Hepatocyte (in vitro differentiated cells): ENCODE results near the gene F12. TPM values are rescaled to one million over a fixed set of nuclear protein-coding genes. Genes with fewer than 3 reads are reported as not detected.

Source experiments
- DNase-seq: peaks from one replicate; pipeline ENCODE4 v3.0.0-alpha.2; 2016; ENCODE audit warnings: low spot score
- H2AFZ ChIP-seq: fragments of 200-600 bp; sonication (generic); 2 replicates; pipeline ENCODE4 v1.6.0; 2016; ENCODE audit warnings: antibody characterized with exemption, mild to moderate bottlenecking
- H3K27ac ChIP-seq: fragments of 200-600 bp; sonication (generic); 2 replicates; pipeline ENCODE4 v1.5.1; 2016; ENCODE audit warnings: mild to moderate bottlenecking
- H3K27me3 ChIP-seq: fragments of 200-600 bp; sonication (generic); 2 replicates; pipeline ENCODE4 v1.6.1; 2016
- H3K36me3 ChIP-seq: fragments of 200-600 bp; sonication (generic); replicated peaks from 2 replicates; pipeline ENCODE4 v1.5.1; 2016; ENCODE audit warnings: low read depth; ENCODE audit not compliant: insufficient read depth
- H3K4me1 ChIP-seq: fragments of 200-600 bp; sonication (generic); 2 replicates; pipeline ENCODE4 v1.5.1; 2016; ENCODE audit warnings: mild to moderate bottlenecking, moderate library complexity; ENCODE audit not compliant: insufficient read depth
- H3K4me2 ChIP-seq: fragments of 200-600 bp; sonication (generic); 2 replicates; pipeline ENCODE4 v1.6.0; 2016
- H3K4me3 ChIP-seq: fragments of 200-600 bp; sonication (generic); 2 replicates; pipeline ENCODE4 v1.5.1; 2016; ENCODE audit warnings: mild to moderate bottlenecking
- H3K79me2 ChIP-seq: fragments of 200-600 bp; sonication (generic); 2 replicates; pipeline ENCODE4 v1.6.0; 2017; ENCODE audit warnings: mild to moderate bottlenecking
- H3K9me2 ChIP-seq: fragments of 200-600 bp; sonication (generic); replicated peaks from 2 replicates; pipeline ENCODE4 v1.6.0; 2017; ENCODE audit warnings: mild to moderate bottlenecking; ENCODE audit not compliant: insufficient read depth
- H3K9me3 ChIP-seq: fragments of 200-600 bp; sonication (generic); 2 replicates; pipeline ENCODE4 v1.5.1; 2016; ENCODE audit warnings: low read depth, mild to moderate bottlenecking
- H4K20me1 ChIP-seq: fragments of 200-600 bp; sonication (generic); 2 replicates; pipeline ENCODE4 v1.6.0; 2016; ENCODE audit warnings: mild to moderate bottlenecking; ENCODE audit not compliant: insufficient read depth, poor library complexity, severe bottlenecking
- EZH2 ChIP-seq: fragments of 200-600 bp; sonication (generic); IDR thresholded peaks from 2 replicates; pipeline ENCODE4 v1.6.1; 2016; ENCODE audit warnings: antibody characterized with exemption, mild to moderate bottlenecking, borderline replicate concordance
- EZH2phosphoT487 ChIP-seq: fragments of 200-600 bp; sonication (generic); IDR thresholded peaks from one replicate; pipeline ENCODE4 v1.6.1; 2018; ENCODE audit warnings: antibody characterized with exemption, mild to moderate bottlenecking, low read depth, moderate library complexity; ENCODE audit not compliant: unreplicated experiment, severe bottlenecking
- WGBS: methylation state at CpG from one replicate; pipeline ENCODE4 v1.1.6; 2016; ENCODE audit warnings: low lambda C conversion rate; ENCODE audit errors: missing lambda C conversion rate; 5-methylcytosine and 5-hydroxymethylcytosine counted together
- polyA plus RNA-seq: library from polyadenylated mRNA; unstranded; fragments of >200 nt; fragmentation: Nextera tagmentation; extraction: Ambion mirVana; gene quantifications from 2 replicates; pipeline ENCODE4 v1.2.1, GENCODE V29; 2016
- total RNA-seq: library from RNA; depleted of rRNA; stranded (reverse); fragments of >200 nt; gene quantifications from 2 replicates; pipeline ENCODE4 v1.2.3, GENCODE V29; 2014
- TF ChIP-seq, protein P1 (sequence below): fragments of 200-600 bp; sonication (generic); IDR thresholded peaks from 2 replicates; pipeline ENCODE4 v1.5.1; 2016; ENCODE audit warnings: antibody characterized with exemption, mild to moderate bottlenecking; ENCODE audit not compliant: poor library complexity

Gene F12
- total and polyA plus RNA-seq, 2 experiments from 2014 or later, result 18.2 to 46.6 TPM

DNA sequence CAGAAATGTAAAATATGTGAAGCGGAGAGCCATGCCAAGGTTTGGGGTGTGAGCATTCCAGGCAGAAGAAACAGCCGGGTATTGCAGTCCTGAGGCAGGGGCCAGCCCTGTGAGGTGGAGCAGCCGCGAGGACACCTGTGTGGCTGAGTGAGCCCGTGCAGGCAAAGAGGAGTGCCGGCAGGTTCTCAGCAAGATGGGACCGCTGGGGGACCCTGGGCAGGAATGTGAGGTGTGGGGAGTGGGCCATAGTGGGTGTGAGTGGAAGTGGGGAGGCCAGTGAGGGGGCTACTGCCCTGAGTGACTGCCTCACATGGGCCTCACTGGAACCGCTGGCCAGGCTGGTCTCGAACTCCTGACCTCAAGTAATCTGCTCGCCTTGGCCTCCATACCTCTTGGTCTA lies 29.1 kb upstream of the F12 start:
- Histone ChIP-seq H3K36me3 (no peaks in the 10 kb centered on the region), H3K27me3 (no peaks in the 10 kb centered on the region), H3K9me2 (no peaks in the 10 kb centered on the region), H3K27ac (no peak overlapping the region), H3K9me3 (no peaks in the 10 kb centered on the region), H3K79me2 (no peaks in the 10 kb centered on the region), H4K20me1 (no peaks in the 10 kb centered on the region), H2AFZ (no peak overlapping the region), H3K4me2 (no peak overlapping the region), H3K4me1 (no peaks in the 10 kb centered on the region), H3K4me3 (no peak overlapping the region)
- TF ChIP-seq, protein P1, sequence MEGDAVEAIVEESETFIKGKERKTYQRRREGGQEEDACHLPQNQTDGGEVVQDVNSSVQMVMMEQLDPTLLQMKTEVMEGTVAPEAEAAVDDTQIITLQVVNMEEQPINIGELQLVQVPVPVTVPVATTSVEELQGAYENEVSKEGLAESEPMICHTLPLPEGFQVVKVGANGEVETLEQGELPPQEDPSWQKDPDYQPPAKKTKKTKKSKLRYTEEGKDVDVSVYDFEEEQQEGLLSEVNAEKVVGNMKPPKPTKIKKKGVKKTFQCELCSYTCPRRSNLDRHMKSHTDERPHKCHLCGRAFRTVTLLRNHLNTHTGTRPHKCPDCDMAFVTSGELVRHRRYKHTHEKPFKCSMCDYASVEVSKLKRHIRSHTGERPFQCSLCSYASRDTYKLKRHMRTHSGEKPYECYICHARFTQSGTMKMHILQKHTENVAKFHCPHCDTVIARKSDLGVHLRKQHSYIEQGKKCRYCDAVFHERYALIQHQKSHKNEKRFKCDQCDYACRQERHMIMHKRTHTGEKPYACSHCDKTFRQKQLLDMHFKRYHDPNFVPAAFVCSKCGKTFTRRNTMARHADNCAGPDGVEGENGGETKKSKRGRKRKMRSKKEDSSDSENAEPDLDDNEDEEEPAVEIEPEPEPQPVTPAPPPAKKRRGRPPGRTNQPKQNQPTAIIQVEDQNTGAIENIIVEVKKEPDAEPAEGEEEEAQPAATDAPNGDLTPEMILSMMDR, result no peak
- TF ChIP-seq EZH2, result no peak
- no peak for DNase-seq
- WGBS, result 98% methylated on average over 10 of the region's 10 CpGs

DNA sequence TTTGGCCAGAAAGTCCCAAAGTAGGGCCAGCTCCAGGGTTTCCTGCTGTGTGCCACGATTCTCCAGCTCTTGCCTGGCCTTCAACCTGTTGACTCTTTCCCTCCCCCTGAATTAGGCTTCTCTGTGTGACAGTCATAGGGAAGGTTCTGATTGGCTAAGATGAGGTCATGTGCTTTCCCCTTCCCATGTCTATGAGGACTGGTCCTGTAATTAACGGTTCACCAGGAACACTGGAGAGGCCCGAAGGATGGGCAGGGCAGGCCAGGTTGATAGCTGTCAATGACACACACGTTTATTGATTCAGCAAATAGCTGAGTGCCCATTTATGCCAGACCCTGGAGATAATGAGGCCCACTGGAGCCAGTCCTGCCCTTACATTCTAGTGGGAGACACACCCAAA lies 28.3 kb upstream of the F12 start:
- Histone ChIP-seq H3K4me3 (no peak overlapping the region), H3K36me3 (no peaks in the 10 kb centered on the region), H3K9me2 (no peaks in the 10 kb centered on the region), H3K27ac (no peak overlapping the region), H3K79me2 (no peaks in the 10 kb centered on the region), H3K4me1 (no peaks in the 10 kb centered on the region), H4K20me1 (no peaks in the 10 kb centered on the region), H2AFZ (no peak overlapping the region), H3K27me3 (no peaks in the 10 kb centered on the region), H3K9me3 (no peaks in the 10 kb centered on the region), H3K4me2 (no peak overlapping the region)
- TF ChIP-seq EZH2phosphoT487, result no peak
- no peak for TF ChIP-seq EZH2
- TF ChIP-seq, protein P1, result no peak
- WGBS, result 77% methylated on average over 4 of the region's 4 CpGs
- DNase-seq, result no peak

DNA sequence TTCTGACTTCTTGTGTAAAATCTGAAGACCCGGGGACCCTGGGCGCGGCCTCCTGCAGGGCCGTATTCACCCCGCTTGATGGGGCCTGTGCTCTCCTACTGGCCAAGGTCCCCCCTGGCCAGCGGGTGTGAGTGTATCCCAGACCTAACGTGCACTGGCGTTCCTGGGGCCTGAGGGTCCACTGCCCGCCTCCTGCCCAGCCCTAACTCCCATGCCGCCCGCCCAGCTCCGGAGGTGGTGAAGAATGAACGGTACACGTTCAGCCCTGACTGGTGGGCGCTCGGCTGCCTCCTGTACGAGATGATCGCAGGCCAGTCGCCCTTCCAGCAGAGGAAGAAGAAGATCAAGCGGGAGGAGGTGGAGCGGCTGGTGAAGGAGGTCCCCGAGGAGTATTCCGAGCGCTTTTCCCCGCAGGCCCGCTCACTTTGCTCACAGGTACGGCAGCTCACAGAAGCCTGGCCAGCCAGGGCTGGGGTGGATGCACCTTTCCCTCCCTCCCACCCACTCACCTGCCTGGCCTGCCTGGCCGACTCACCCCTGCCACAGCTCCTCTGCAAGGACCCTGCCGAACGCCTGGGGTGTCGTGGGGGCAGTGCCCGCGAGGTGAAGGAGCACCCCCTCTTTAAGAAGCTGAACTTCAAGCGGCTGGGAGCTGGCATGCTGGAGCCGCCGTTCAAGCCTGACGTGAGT lies 26.6 kb upstream of the F12 start:
- no peak for DNase-seq
- Histone ChIP-seq H3K27me3 (no peaks in the 10 kb centered on the region), H3K4me1 (no peaks in the 10 kb centered on the region), H3K27ac (no peak overlapping the region), H2AFZ (no peak overlapping the region), H3K9me3 (no peaks in the 10 kb centered on the region), H3K4me2 (no peak overlapping the region), H3K79me2 (no peaks in the 10 kb centered on the region), H4K20me1 (no peaks in the 10 kb centered on the region), H3K4me3 (no peak overlapping the region), H3K9me2 (no peaks in the 10 kb centered on the region), H3K36me3 (no peaks in the 10 kb centered on the region)
- TF ChIP-seq EZH2, result no peak
- TF ChIP-seq, protein P1, result no peak
- no peak for TF ChIP-seq EZH2phosphoT487
- WGBS, result 98% methylated on average over 37 of the region's 37 CpGs
